Muscle layer of colon (tissue), 2 donors: ENCODE measurements around the gene COL27A1.

Experiments used
- H3K27ac ChIP-seq: one replicate; pipeline ENCODE4 v1.7.0; 2013; ENCODE audit warnings: low read depth, mild to moderate bottlenecking, low read length, moderate library complexity
- H3K27me3 ChIP-seq, 2 donors: one replicate each; pipeline ENCODE4 v1.7.0; 2013; ENCODE audit warnings: low read length in 2 of 2, mild to moderate bottlenecking in 2 of 2; ENCODE audit not compliant: insufficient read depth in 2 of 2, control insufficient read depth in 1 of 2
- H3K36me3 ChIP-seq: one replicate; pipeline ENCODE4 v1.7.0; 2013; ENCODE audit warnings: mild to moderate bottlenecking, low read length; ENCODE audit not compliant: insufficient read depth
- H3K4me1 ChIP-seq: one replicate; pipeline ENCODE4 v1.7.0; 2013; ENCODE audit warnings: mild to moderate bottlenecking, low read length; ENCODE audit not compliant: insufficient read depth
- H3K4me3 ChIP-seq, 2 donors: one replicate each; pipeline ENCODE4 v1.7.0; 2013; ENCODE audit warnings: low read length in 2 of 2, low read depth in 1 of 2, mild to moderate bottlenecking in 1 of 2, moderate library complexity in 1 of 2
- H3K9ac ChIP-seq: one replicate; pipeline ENCODE4 v1.7.0; 2013; ENCODE audit warnings: low read length
- H3K9me3 ChIP-seq: one replicate; pipeline ENCODE4 v1.7.0; 2013; ENCODE audit warnings: mild to moderate bottlenecking, low read length
- donor health status: abdominal sarcoma.
- donor health status: Adenocarcinoma of cecum.

COL27A1 gene

GRCh38 chr9:114209151-114209550 is 53.8 kb downstream of the COL27A1 start:
- Histone ChIP-seq H3K4me1 (peaks cover 20% of the 10 kb centered on the region), H3K9me3 (no peaks in the 10 kb centered on the region), H3K27ac (no peak overlapping the region), H3K9ac (no peak overlapping the region), H3K27me3 (no peaks in the 10 kb centered on the region), H3K36me3 (peaks cover 9% of the 10 kb centered on the region), H3K4me3 (no peak overlapping the region)

GRCh38 chr9:114210136-114210535 is 54.8 kb downstream of the COL27A1 start:
- H3K9me3 ChIP-seq = no peaks in the 10 kb centered on the region
- H3K4me3 ChIP-seq = no peak overlapping the region
- no peaks in the 10 kb centered on the region for H3K27me3 ChIP-seq
- H3K4me1 ChIP-seq = peaks cover 24% of the 10 kb centered on the region
- H3K27ac ChIP-seq = no peak overlapping the region
- no peak overlapping the region for H3K9ac ChIP-seq
- peaks cover 9% of the 10 kb centered on the region for H3K36me3 ChIP-seq

- Histone ChIP-seq H3K9ac (no peak overlapping the region), H3K9me3 (no peaks in the 10 kb centered on the region), H3K4me3 (no peak overlapping the region), H3K27ac (no peak overlapping the region), H3K27me3 (no peaks in the 10 kb centered on the region), H3K4me1 (peaks cover 29% of the 10 kb centered on the region), H3K36me3 (peaks cover 9% of the 10 kb centered on the region)
Observed at GRCh38 chr9:114210691-114211276, 55.4 kb downstream of the COL27A1 start.

GRCh38 chr9:114212826-114213225 is 57.5 kb downstream of the COL27A1 start:
- Histone ChIP-seq H3K9me3 (no peaks in the 10 kb centered on the region), H3K4me1 (peaks cover 17% of the 10 kb centered on the region), H3K27ac (no peak overlapping the region), H3K27me3 (no peaks in the 10 kb centered on the region), H3K36me3 (peaks cover 9% of the 10 kb centered on the region), H3K4me3 (no peak overlapping the region), H3K9ac (no peak overlapping the region)

GRCh38 chr9:114213566-114213965 is 58.2 kb downstream of the COL27A1 start:
- peaks cover 17% of the 10 kb centered on the region for H3K4me1 ChIP-seq
- H3K9me3 ChIP-seq = no peaks in the 10 kb centered on the region
- no peaks in the 10 kb centered on the region for H3K27me3 ChIP-seq
- H3K36me3 ChIP-seq = peaks cover 9% of the 10 kb centered on the region
- no peak overlapping the region for H3K9ac ChIP-seq
- H3K4me3 ChIP-seq = no peak overlapping the region
- H3K27ac ChIP-seq = no peak overlapping the region

- Histone ChIP-seq H3K27ac (no peak overlapping the region), H3K9ac (no peak overlapping the region)
Observed at GRCh38 chr9:114214181-114214580, 58.8 kb downstream of the COL27A1 start.

GRCh38 chr9:114214686-114215414 is 59.5 kb downstream of the COL27A1 start:
- H3K36me3 ChIP-seq = peaks cover 5% of the 10 kb centered on the region
- H3K9me3 ChIP-seq = no peaks in the 10 kb centered on the region
- no peak overlapping the region for H3K4me3 ChIP-seq
- H3K27me3 ChIP-seq = no peaks in the 10 kb centered on the region
- no peak overlapping the region for H3K9ac ChIP-seq
- peak overlapping the region; percentile 42 for H3K27ac ChIP-seq
- H3K4me1 ChIP-seq = peaks cover 24% of the 10 kb centered on the region

More at GRCh38 chr9:114214181-114214580, 58.8 kb downstream of the COL27A1 start:
- Histone ChIP-seq H3K4me1 (peaks cover 18% of the 10 kb centered on the region), H3K27me3 (no peaks in the 10 kb centered on the region), H3K36me3 (peaks cover 9% of the 10 kb centered on the region), H3K9me3 (no peaks in the 10 kb centered on the region), H3K4me3 (no peak overlapping the region)

DNA sequence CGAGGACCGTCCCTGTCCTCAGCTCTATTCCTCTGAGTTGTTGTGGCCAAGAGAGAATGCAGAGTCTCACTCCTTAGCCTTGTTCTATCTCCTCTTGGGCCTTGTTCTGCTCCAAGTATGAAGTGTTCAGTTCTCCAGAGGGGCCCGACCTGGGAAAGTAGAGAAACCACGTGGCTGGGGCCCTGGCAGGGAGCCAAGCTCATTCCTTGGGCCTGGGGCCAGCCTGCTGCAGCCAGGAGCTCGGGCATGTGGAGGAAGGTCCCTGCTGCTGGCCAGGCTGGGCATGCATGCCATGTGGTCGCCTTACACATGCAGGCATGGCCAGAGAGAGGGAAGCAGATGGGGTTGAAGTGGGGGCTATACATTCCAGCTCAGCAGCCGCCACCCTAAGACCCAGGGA is 60.7 kb downstream of the COL27A1 start:
- Histone ChIP-seq H3K9ac (no peak overlapping the region), H3K4me1 (peaks cover 32% of the 10 kb centered on the region), H3K36me3 (no peaks in the 10 kb centered on the region), H3K9me3 (no peaks in the 10 kb centered on the region), H3K4me3 (no peak overlapping the region), H3K27me3 (no peaks in the 10 kb centered on the region), H3K27ac (no peak overlapping the region)

- no peak overlapping the region for H3K27ac ChIP-seq
- no peaks in the 10 kb centered on the region for H3K9me3 ChIP-seq
Observed at GRCh38 chr9:114216976-114217375, 61.6 kb downstream of the COL27A1 start.

GRCh38 chr9:114218264-114219120 is 63.2 kb downstream of the COL27A1 start:
- Histone ChIP-seq H3K4me1 (peaks cover 32% of the 10 kb centered on the region), H3K27me3 (no peaks in the 10 kb centered on the region), H3K9ac (no peak overlapping the region), H3K36me3 (no peaks in the 10 kb centered on the region), H3K4me3 (no peak overlapping the region), H3K27ac (no peak overlapping the region), H3K9me3 (no peaks in the 10 kb centered on the region)

More at GRCh38 chr9:114216976-114217375, 61.6 kb downstream of the COL27A1 start:
- Histone ChIP-seq H3K4me1 (peaks cover 32% of the 10 kb centered on the region), H3K36me3 (no peaks in the 10 kb centered on the region), H3K27me3 (no peaks in the 10 kb centered on the region), H3K9ac (no peak overlapping the region), H3K4me3 (no peak overlapping the region)

DNA sequence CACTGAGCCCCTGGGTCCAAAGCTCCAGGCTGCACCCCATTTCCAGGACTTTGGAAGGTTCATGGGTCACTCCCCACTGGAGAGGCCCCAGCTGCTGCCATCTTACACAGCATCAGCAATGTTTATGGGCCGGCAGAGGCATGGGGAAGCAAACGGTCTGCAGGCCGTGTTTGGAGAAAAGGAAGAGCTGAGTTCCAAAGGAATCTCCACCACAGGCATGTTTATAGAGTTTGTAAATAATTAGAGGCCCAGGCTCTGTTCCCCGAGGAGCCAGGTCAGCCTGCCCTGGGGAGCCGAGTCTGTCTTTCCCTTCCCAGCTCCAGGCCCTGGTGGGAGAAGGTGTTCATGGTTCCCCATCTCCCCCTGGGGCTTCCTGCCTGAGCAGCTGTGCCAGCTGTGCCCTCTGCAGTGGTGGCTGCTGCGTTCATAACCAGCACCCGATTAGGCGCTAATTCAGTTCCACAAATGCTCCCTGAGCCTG is 64.8 kb downstream of the COL27A1 start:
- no peak overlapping the region for H3K4me3 ChIP-seq
- peaks cover 28% of the 10 kb centered on the region for H3K4me1 ChIP-seq
- no peak overlapping the region for H3K9ac ChIP-seq
- no peaks in the 10 kb centered on the region for H3K9me3 ChIP-seq
- no peaks in the 10 kb centered on the region for H3K27me3 ChIP-seq
- H3K36me3 ChIP-seq = no peaks in the 10 kb centered on the region
- H3K27ac ChIP-seq = peak overlapping the region; percentile 71
